H7 (cell line): Measurements from ENCODE around the gene ASIC2. TPM values are rescaled to one million over a fixed set of nuclear protein-coding genes. Genes with fewer than 3 reads are reported as not detected.

Experiments
- DNase-seq: peaks from one replicate; pipeline ENCODE4 v3.0.0; 2012
- H3K27me3 ChIP-seq: 2 replicates; pipeline ENCODE4 v1.6.0; 2011; ENCODE audit warnings: mild to moderate bottlenecking, low read length; ENCODE audit not compliant: control insufficient read depth, insufficient read depth
- H3K36me3 ChIP-seq: replicated peaks from 2 replicates; pipeline ENCODE4 v1.5.1; 2011; ENCODE audit warnings: low read length; ENCODE audit not compliant: control insufficient read depth, insufficient read depth
- H3K4me3 ChIP-seq: 2 replicates; pipeline ENCODE4 v1.5.1; 2011; ENCODE audit warnings: low read depth, mild to moderate bottlenecking, control low read depth, low read length, moderate library complexity; ENCODE audit not compliant: insufficient read depth
- total RNA-seq: library from RNA; depleted of rRNA; stranded (reverse); fragments of >200 nt; shearing (Covaris generic); gene quantifications from 2 replicates; pipeline ENCODE4 v1.2.3, GENCODE V29; 2014

The ASIC2 gene
- total RNA-seq, 1 experiment from 2014 or later: 5.5 TPM

DNA sequence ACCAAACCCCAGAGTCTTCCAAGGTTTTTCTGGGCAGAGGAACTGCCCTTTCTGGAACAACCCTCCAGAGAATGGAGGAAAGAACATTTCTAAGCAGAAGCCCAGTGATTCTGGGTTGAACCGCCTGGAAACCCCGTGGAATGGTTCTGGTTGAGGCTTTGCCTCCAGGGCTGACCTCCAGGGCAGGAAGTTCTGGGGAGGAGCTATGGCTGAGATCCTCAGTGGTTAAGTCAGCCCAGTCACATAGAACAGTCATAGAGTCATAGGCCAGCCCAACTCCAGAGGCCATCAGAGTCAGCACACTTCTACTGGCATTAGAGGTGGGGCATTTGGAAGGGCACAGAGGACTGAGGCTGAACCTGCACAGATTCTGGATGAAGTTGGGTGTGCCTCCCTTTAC is 235.5 kb downstream of the ASIC2 start:
- Histone ChIP-seq H3K36me3 (no peaks in the 10 kb centered on the region), H3K27me3 (no peaks in the 10 kb centered on the region), H3K4me3 (no peak overlapping the region)
- DNase-seq: no peak

DNA sequence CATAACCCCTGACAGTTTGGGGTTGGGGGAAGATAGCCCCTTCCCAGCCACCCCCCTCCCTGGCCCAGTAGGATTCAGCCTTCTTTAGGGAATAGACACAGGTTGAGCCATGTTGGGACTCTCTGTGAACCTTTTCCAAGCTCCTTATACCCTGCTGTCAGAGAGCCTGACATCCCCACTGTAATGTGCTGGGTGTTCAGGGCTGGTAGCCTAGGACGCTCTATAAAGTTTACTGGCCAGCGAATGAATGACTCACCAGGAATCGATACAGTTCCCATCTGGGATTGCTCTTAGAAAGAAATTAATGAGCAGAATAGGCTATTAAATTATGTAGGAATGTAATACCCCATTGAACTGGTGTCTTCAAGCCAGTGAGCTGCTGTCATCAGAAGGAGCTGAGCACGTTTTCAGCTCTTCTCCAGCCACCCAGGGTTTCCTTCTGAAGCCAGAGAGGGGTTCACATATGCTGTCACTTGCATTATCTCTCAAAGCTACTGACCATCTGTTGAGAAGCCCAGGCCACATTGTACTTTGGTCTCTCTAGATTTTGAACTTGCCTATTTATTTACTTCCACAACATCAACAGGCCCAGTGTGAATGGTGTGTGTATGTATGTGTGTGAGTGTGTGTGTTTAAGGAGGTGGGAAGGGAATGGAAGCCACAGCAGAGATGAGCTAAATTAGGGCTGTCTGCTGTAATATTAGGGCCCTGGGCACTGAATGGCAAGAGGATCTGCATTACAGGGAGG is 236.5 kb downstream of the ASIC2 start:
- Histone ChIP-seq H3K27me3 (no peaks in the 10 kb centered on the region), H3K36me3 (no peaks in the 10 kb centered on the region), H3K4me3 (no peak overlapping the region)
- no peak for DNase-seq

DNA sequence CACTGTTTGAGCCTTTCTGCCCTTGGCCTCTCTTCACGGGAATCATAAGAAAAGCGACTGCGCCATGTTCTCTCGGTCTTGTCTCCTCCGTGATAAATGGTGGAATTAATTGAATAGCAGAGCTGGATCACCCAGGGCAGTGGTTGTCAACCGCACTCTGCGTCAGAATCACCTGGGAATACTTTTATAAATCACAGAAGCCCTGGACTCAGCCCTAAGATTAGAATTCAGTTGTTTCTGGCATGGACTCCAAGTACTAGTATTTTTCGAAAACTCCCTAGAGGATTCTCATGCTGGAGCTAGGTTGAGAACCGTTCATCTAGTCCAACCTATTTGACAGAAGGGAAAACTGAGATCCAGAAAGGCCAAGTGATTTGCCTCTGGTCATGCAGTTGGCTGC is 237.3 kb downstream of the ASIC2 start:
- H3K27me3 ChIP-seq: no peaks in the 10 kb centered on the region
- DNase-seq: no peak

DNA sequence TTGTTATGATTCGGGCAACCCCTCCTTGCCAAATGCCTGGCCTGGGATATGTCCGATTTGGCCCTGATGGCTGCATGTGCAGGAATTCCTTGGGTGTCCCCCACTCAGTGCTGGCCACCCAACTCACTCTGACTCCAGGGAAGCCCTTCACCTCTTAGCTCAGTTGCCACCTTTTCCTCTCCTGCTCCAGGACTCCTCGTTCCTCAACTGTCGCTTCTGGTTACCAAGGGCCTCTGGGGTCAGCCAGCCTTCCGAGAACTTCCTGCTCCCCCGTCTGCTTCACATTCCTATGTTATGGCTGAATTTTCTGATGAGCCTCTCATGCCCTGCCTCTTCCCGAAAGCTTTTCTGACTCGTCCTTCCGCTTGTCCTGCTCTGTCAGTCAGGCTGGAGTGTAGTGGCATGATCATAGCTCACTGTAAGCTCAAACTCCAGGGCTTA is 237.9 kb downstream of the ASIC2 start:
- DNase-seq: no peak
- Histone ChIP-seq H3K36me3 (no peaks in the 10 kb centered on the region), H3K27me3 (no peaks in the 10 kb centered on the region), H3K4me3 (no peak overlapping the region)

More for the DNA sequence above, 237.3 kb downstream of the ASIC2 start:
- Histone ChIP-seq H3K4me3 (no peak overlapping the region), H3K36me3 (no peaks in the 10 kb centered on the region)

DNA sequence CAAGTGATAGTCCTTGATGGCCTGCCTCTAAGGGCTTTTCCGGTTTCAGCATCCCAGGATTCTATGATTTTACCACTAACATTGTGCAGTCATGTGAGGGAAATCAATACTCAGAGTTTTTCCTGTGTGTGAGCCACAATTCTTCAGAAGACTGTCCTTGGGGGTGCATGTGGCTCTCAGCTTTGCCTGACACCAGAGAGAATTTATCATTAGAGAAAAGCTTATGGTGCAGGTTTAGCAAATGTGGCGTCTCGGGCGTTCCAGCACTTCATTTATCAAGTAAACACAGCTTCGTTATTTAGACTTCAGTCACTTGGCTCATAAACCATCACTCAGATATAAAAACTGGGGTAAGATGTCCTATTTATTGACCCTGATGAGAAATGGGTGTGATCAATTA is 238.7 kb downstream of the ASIC2 start:
- H3K36me3 ChIP-seq: no peaks in the 10 kb centered on the region
- no peaks in the 10 kb centered on the region for H3K27me3 ChIP-seq
- DNase-seq: no peak
- no peak overlapping the region for H3K4me3 ChIP-seq

DNA sequence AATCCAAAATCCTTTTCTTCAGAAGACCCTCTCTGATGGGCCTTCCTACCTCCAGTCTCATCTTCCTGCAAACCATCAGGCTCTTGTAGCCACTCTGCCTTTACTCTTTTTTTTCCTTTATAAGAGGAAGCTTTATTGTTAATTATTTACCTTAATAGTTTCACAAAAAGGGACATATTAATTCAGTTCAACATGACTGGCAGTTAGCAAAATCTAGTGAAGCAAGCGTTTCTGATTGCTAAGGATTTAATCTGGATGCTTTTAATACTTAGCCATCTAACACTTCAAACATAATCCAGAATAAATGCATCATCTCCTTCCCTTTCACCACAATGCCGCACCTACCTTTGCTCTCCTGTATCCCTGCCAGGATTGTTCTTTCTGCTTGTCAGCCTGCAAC is 239.4 kb downstream of the ASIC2 start:
- no peak for DNase-seq
- Histone ChIP-seq H3K27me3 (no peaks in the 10 kb centered on the region), H3K36me3 (no peaks in the 10 kb centered on the region), H3K4me3 (no peak overlapping the region)

DNA sequence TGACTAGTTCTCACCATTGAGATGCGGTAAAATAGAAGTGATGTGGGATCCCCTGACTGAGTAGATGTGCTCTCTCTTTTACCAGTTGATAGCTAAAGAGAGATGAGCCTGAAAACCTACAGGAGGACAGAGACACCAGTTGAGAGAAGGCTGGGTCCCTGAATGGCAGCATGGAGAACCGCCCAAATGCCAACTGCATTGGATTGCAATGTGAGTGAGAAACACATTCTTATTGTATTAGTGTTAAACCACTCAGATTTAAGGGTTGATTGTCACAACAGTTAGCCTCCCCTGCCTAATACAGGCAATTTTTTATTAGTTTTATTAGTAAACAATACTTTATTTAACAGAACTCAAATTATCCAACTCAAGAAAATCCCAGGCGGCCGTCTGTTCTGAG is 240.2 kb downstream of the ASIC2 start:
- no peak for DNase-seq
- H3K4me3 ChIP-seq: no peak overlapping the region
- H3K36me3 ChIP-seq: no peaks in the 10 kb centered on the region
- H3K27me3 ChIP-seq: no peaks in the 10 kb centered on the region; the same call in 1 of the 2 replicates

DNA sequence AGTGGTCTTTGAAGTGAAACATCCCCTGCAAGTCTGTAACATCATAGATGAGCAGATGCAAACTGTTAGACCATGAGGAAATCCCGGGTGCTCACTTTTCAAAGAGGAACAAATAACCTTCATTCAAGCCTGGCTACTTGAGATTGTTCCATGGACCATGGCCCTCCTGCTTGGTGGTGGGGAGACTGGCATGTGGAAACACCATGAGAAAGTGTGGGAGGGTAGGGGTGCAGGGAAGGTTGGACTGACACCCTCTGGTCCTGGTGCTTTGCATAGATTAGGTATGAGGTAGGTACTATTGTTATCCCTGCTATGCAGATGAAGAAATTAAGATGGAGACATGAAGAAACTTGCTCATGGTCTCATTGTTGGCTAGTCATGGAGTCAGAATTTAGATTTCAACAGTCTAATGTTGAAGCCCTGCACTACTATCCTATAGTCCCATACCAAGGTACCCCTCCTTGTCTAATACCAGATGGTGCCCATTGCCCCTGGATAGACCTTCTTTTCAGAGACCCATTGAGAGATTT is 242.4 kb downstream of the ASIC2 start:
- DNase-seq: no peak
- no peak overlapping the region for H3K4me3 ChIP-seq
- H3K36me3 ChIP-seq: no peaks in the 10 kb centered on the region
- no peaks in the 10 kb centered on the region; the same call in 1 of the 2 replicates for H3K27me3 ChIP-seq

DNA sequence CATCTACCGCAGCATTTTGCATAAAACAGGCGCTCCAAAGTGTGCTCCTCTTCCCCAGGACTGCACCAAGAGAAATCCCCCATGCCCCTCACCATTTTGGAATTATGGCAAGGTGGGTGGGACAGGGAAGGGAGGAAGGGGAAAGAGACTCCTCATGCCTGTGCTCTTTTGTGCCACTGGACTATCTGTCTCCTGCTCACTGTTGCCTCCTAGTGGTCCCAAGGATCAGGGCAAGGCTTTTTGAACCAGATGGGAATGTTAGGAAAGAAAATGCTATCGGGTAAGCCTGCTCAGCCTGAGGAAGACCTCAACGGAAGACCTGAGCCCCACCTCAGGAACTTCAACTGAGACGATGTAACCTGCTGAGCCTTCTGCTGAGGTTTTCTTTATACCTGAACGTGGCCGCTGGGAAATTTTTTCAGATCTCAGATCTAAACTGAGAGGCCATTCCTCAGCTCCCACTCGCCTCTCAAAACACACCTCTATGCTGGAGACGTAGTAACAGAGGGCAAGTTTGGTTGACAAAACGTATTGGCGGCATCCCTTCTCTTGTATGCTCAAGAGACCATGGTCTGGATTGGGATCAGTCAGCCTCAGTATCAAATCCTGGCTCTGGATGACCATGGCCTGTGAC is 243.2 kb downstream of the ASIC2 start:
- Histone ChIP-seq H3K36me3 (no peaks in the 10 kb centered on the region), H3K27me3 (no peaks in the 10 kb centered on the region; the same call in 1 of the 2 replicates), H3K4me3 (no peak overlapping the region)
- peak; percentile 78 for DNase-seq

DNA sequence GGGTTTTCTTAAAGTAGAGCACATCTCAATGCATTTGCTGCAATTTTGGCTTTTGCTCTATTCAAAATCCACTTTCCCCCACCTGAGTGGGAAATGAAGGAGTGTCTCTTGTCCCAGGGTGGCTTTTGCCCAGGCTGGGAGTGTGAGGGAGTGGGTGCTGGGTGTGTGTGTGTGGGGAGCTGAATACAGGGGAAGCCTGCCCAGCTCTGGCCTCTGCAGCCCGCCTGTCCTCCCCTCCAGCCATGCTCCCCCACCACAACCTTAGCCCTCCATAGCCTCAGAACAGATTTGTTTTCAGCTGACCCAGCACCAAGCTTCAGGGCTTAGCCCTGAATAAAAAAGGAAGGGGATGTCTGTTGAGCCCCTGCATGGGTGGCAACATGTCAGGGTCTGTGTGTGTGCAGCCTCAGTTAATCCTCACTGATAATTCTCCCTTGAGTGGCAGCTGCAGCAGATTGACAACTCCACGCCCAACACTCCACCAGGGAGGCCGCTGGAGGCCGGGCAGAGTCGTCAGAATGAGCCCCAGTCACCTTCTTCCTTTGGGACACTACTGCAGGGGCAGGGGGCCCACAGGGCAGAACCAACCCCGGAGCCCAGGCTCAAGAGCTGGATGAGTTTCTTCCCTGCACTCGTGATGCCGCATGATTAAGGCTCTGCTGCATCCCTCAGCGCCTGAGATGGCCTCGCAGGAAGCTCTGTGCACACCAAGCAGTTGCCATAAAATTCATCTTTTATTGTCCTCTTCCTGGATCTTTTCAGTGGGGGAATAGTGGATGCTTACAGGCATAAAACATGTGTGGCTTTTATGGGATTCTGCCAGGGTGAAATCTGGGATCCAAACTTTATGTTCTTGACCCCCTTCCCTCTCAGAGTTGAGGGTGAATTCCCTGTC is 246.5 kb downstream of the ASIC2 start:
- no peaks in the 10 kb centered on the region for H3K36me3 ChIP-seq
- no peak for DNase-seq
- H3K27me3 ChIP-seq: no peaks in the 10 kb centered on the region; the same call in 1 of the 2 replicates
- H3K4me3 ChIP-seq: no peak overlapping the region

DNA sequence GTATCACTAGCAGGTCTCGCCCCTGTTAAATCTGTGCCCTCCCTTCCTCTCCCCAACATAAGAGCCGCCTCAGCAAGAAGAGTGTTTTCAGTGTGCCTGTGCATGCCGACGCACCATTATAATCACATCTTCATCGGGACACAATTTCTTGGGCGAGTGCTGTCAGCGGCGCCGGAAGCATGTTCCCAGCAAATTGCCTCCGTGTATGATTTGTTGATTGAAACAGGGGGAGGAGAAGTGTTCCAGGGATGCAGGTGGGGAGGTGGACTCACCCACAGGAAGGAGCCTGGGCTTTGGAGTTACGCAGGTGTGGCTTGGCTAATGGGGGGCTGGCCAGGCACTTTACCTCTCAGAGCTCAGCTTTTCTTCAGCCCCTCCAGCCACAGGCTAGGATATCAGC is 247.9 kb downstream of the ASIC2 start:
- Histone ChIP-seq H3K27me3 (no peaks in the 10 kb centered on the region; the same call in 1 of the 2 replicates), H3K4me3 (no peak overlapping the region), H3K36me3 (no peaks in the 10 kb centered on the region)
- no peak for DNase-seq

DNA sequence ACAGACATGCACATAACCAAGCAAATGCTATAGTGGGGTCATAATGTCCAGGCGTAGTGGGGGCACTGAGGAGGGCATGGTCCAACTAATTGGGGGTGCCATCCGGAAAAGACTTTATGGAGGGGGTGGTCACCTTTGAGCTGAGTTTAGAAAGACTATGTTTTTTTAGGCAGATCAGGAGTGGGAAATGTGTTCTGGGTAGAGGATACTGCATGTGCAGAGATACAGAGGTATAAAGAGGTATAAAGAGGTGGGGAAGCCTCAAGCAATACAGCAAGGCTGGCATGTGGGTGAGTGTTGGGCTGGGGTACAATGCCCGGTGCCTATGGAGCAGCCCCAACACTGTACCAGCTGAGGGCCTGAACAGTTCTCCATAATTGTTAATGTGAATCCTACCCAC is 248.3 kb downstream of the ASIC2 start:
- Histone ChIP-seq H3K36me3 (no peaks in the 10 kb centered on the region), H3K4me3 (no peak overlapping the region), H3K27me3 (no peaks in the 10 kb centered on the region; the same call in 1 of the 2 replicates)
- no peak for DNase-seq

DNA sequence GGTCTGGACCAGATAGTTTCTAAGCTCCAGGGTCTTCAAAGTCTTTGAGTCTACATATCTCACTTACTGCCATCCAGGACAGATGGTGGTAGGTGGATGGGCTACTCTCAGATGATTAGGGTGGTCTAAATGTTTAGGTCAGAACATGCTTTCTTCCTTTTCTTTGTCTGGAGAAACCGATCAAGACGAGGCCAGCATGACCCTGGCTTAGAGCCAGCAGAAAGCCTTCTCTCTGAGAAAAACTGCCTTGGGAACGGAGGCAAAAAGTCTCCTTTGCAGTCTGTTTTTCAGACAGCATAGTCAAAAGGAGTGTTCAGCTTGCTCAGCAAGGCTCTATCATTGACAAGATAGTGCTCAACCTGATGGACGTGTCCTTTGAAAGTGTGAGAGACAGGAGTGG is 252.6 kb downstream of the ASIC2 start:
- no peak overlapping the region for H3K4me3 ChIP-seq
- no peaks in the 10 kb centered on the region; the same call in 1 of the 2 replicates for H3K27me3 ChIP-seq
- H3K36me3 ChIP-seq: no peaks in the 10 kb centered on the region
- no peak for DNase-seq

DNA sequence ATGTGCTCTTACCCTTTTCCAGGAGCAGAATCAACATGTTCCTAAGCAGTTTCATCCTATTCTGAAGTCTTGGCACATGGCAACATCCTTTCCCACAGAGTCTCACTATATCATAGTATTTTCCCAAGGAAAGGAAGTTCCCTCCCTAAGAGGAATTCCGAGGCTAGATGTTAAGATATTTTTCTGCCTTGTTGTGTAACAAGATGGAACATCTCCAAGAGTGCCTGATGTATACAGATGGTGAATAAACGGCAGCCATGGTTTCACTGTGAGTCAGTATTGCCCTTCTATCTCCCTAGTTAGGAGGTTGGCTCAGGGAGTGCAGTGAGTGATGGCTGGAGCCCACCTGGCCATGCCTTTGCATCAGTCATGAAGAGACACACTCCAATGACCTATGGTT is 253.2 kb downstream of the ASIC2 start:
- DNase-seq: no peak
- H3K4me3 ChIP-seq: no peak overlapping the region

More for the DNA sequence above, 253.2 kb downstream of the ASIC2 start:
- no peaks in the 10 kb centered on the region; the same call in 1 of the 2 replicates for H3K27me3 ChIP-seq
- H3K36me3 ChIP-seq: no peaks in the 10 kb centered on the region
